Bronchial epithelial cell (primary cell): Measurements from ENCODE around the gene TBCEL. TPM values are rescaled to one million over a fixed set of nuclear protein-coding genes. Genes with fewer than 3 reads are reported as not detected.

Source experiments
- DNase-seq: peaks from one replicate; pipeline ENCODE4 v3.0.0-alpha.2; 2010; ENCODE audit warnings: low read depth
- FAIRE-seq: peaks from 2 replicates; lab custom pipeline; 2011; peaks lifted over from hg19 to GRCh38; lab: Jason Lieb, UNC
- H3K27me3 ChIP-seq: 2 replicates; pipeline ENCODE4 v1.5.1; 2011; ENCODE audit warnings: low read length; ENCODE audit not compliant: control insufficient read depth, insufficient read depth
- H3K36me3 ChIP-seq: 2 replicates; pipeline ENCODE4 v1.5.1; 2011; ENCODE audit warnings: low read length; ENCODE audit not compliant: control insufficient read depth, insufficient read depth
- H3K4me3 ChIP-seq: 2 replicates; pipeline ENCODE4 v1.5.1; 2011; ENCODE audit warnings: mild to moderate bottlenecking, low read depth, low read length, control low read depth
- CTCF ChIP-seq: IDR thresholded peaks from 2 replicates; pipeline ENCODE4 v1.5.1; 2011; ENCODE audit warnings: mild to moderate bottlenecking, moderate library complexity, low read length, control low read depth, inconsistent platforms; ENCODE audit not compliant: insufficient read depth, severe bottlenecking
- total RNA-seq: library from RNA; depleted of rRNA; stranded (reverse); fragments of >200 nt; gene quantifications from 2 replicates; pipeline ENCODE4 v1.2.1, GENCODE V29; 2014

Gene TBCEL
- total RNA-seq, 1 donor from 2014 or later = 15.0 TPM

GRCh38 chr11:120996973-120997372 is 26.9 kb upstream of the TBCEL start:
- H3K27me3 ChIP-seq = no peaks in the 10 kb centered on the region
- no peak for TF ChIP-seq CTCF
- no peak overlapping the region for H3K4me3 ChIP-seq
- FAIRE-seq (no peak), DNase-seq (no peak)
- H3K36me3 ChIP-seq = no peaks in the 10 kb centered on the region

GRCh38 chr11:120998581-120998980 is 25.3 kb upstream of the TBCEL start:
- no peak for FAIRE-seq
- no peak overlapping the region for H3K4me3 ChIP-seq
- H3K27me3 ChIP-seq = no peaks in the 10 kb centered on the region
- H3K36me3 ChIP-seq = no peaks in the 10 kb centered on the region
- DNase-seq = no peak
- TF ChIP-seq CTCF = no peak

- Histone ChIP-seq H3K4me3 (no peak overlapping the region), H3K27me3 (peaks cover 4% of the 10 kb centered on the region), H3K36me3 (no peaks in the 10 kb centered on the region)
- FAIRE-seq = no peak
- no peak for DNase-seq
- TF ChIP-seq CTCF = no peak
Observed at GRCh38 chr11:121004206-121004840, 19.6 kb upstream of the TBCEL start.

- TF ChIP-seq CTCF = no peak
- Histone ChIP-seq H3K27me3 (peaks cover 4% of the 10 kb centered on the region), H3K4me3 (no peak overlapping the region), H3K36me3 (no peaks in the 10 kb centered on the region)
- DNase-seq = no peak
- FAIRE-seq = no peak
Observed at GRCh38 chr11:121006922-121007321, 17.0 kb upstream of the TBCEL start.

- no peaks in the 10 kb centered on the region for H3K36me3 ChIP-seq
- no peak for TF ChIP-seq CTCF
- DNase-seq (no peak), FAIRE-seq (no peak)
- no peak overlapping the region for H3K4me3 ChIP-seq
- H3K27me3 ChIP-seq = peaks cover 4% of the 10 kb centered on the region
Observed at GRCh38 chr11:121008551-121008950, 15.4 kb upstream of the TBCEL start.

- DNase-seq (peak; percentile 55), FAIRE-seq (no peak)
- peaks cover 4% of the 10 kb centered on the region for H3K27me3 ChIP-seq
- H3K36me3 ChIP-seq = no peaks in the 10 kb centered on the region
- no peak overlapping the region for H3K4me3 ChIP-seq
- TF ChIP-seq CTCF = no peak
Observed at GRCh38 chr11:121012091-121012490, 11.8 kb upstream of the TBCEL start.
